ENCODE measurements around the gene LIF. TPM values are rescaled to one million over a fixed set of nuclear protein-coding genes. Genes with fewer than 3 reads are reported as not detected.

Gene LIF
- total RNA-seq, 1 donor from 2014 or later, result 6.9 TPM

DNA sequence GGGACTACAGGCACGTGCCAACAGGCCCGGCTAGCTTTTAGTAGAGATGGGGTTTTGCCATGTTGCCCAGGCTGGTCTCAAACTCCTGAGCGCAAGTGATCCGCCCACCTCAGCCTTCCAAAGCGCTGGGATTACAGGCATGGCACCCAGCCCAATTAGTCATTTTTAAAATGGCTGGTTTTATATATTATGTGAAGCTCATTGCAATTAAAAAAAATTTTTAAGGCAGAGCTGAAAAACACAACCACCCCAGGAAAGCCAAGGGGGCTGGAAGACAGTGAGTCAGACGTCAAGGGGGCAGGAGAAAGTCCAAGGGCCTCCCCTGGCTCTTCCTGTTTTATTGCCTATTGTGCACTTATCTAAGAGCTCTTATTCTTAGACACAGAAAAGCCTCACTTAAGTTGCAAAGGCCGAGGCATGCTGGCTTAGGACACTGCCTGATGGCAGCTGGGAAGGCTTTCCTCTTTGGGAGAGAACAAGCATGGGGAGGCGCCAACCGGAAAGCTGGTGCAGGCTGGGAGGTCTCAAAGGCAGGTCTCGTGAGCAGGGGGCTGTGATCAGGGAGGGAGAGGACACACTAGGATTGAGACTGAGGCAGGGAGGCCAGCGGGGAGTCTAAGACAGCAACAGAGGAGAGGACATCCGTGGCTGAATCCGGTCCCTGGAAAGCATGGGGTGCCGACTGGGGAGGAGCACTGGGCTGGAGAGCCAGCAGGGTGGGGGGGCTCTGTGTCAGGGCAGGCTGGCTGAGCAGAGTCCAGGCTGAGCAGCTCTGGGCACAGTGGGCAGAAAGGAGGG, 31.2 kb upstream of the LIF start:
- intact Hi-C loops (cut with DNase I), result no loop called here
- Histone ChIP-seq H3K27ac (peak overlapping the region; percentile 36), H3K27me3 (no peaks in the 10 kb centered on the region), H3K9me3 (no peaks in the 10 kb centered on the region), H3K4me3 (no peak overlapping the region), H3K4me1 (peaks cover 17% of the 10 kb centered on the region), H3K36me3 (no peaks in the 10 kb centered on the region)
- TF ChIP-seq CTCF (IDR thresholded peaks at IDR 0.05), result no peak
- no peak for DNase-seq
- peak; percentile 4 for ATAC-seq

- no peak for DNase-seq
- Histone ChIP-seq H3K27ac (no peak overlapping the region), H3K4me3 (no peak overlapping the region), H3K27me3 (no peaks in the 10 kb centered on the region), H3K4me1 (peaks cover 17% of the 10 kb centered on the region), H3K36me3 (no peaks in the 10 kb centered on the region), H3K9me3 (no peaks in the 10 kb centered on the region)
- no peak for TF ChIP-seq CTCF (IDR thresholded peaks at IDR 0.05)
- no peak for ATAC-seq
- intact Hi-C loops (cut with DNase I), result no loop called here
Observed at GRCh38 chr22:30276039-30276438, 29.5 kb upstream of the LIF start.

DNA sequence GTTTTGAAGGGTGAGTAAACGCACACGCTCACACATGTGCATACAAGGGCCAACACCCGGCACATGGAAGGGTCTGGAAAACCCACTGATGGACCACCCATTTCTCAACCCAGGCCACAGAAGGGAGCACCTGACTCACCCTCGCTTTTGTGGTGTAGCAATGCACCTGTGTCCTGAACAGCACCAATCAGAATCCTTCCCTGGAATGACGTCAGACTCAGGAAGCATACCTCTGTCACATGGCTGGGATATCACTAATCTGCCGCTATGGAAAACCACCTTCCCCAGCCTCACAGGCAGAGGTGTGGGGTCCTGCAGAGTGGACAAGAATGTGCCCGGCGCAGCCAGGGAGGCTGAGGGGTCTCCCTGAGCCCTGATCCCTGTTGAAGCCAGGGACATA, 29.1 kb upstream of the LIF start:
- TF ChIP-seq CTCF (IDR thresholded peaks at IDR 0.05), result no peak
- no peaks in the 10 kb centered on the region for H3K27me3 ChIP-seq
- H3K27ac ChIP-seq, result no peak overlapping the region
- H3K36me3 ChIP-seq, result no peaks in the 10 kb centered on the region
- ATAC-seq (no peak), DNase-seq (no peak)
- H3K9me3 ChIP-seq, result no peaks in the 10 kb centered on the region
- no peak overlapping the region for H3K4me3 ChIP-seq
- H3K4me1 ChIP-seq, result peaks cover 17% of the 10 kb centered on the region
- intact Hi-C loops (cut with DNase I), result no loop called here

GRCh38 chr22:30274437-30274812, 27.9 kb upstream of the LIF start:
- Histone ChIP-seq H3K36me3 (no peaks in the 10 kb centered on the region), H3K9me3 (no peaks in the 10 kb centered on the region), H3K4me1 (peaks cover 11% of the 10 kb centered on the region), H3K27me3 (no peaks in the 10 kb centered on the region), H3K4me3 (no peak overlapping the region), H3K27ac (no peak overlapping the region)
- DNase-seq, result no peak
- intact Hi-C loops (cut with DNase I), result no loop called here
- no peak for ATAC-seq
- TF ChIP-seq CTCF (IDR thresholded peaks at IDR 0.05), result no peak

DNA sequence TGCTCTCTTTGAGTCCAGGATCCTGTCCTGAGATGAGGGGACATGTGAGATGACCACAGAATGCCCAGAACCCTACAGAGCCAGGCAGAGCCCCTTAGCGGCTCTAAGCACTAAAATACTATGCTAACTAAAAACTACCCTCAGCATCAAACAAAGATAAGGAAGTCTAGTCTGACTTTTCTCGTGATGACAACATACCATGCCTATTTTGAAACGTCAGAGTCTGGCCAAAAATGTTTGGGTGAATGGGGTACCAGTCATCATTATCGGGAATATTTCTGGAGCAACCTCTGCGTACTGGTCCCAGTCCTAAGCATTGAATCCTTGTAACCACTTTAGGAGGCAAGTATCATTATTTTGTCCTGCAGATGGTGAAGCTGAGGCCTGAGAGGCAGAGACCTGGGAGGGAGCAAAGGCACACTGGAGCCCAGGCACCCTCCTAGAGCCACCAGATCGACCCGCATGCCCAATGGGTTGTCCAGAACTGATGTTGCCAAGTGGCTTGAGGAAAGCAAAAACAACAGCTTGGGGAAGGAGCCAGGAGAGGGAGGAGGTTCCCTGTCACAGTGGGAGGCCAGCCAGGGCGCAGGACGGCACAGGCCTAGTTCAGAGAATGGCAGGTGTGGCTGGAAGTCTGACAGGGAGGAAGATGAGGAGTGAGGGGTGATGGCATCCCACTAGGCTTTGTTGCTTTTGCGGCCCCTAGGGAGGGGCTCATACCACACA, 27.3 kb upstream of the LIF start:
- no peaks in the 10 kb centered on the region for H3K27me3 ChIP-seq
- no peak for TF ChIP-seq CTCF (IDR thresholded peaks at IDR 0.05)
- DNase-seq, result no peak
- no peak for ATAC-seq
- intact Hi-C loops (cut with DNase I), result no loop called here
- no peak overlapping the region for H3K4me3 ChIP-seq
- no peak overlapping the region for H3K27ac ChIP-seq
- no peaks in the 10 kb centered on the region for H3K9me3 ChIP-seq
- peaks cover 11% of the 10 kb centered on the region for H3K4me1 ChIP-seq
- no peaks in the 10 kb centered on the region for H3K36me3 ChIP-seq
